Measurements from ENCODE around the gene HAGHL. TPM values are rescaled to one million over a fixed set of nuclear protein-coding genes. Genes with fewer than 3 reads are reported as not detected.

Gene HAGHL
- total and polyA plus RNA-seq, 2 of the 8 experiments (the other 6 are each of a cell fraction or from before 2014, with no cell fraction given), result 26.6 to 26.9 TPM

DNA sequence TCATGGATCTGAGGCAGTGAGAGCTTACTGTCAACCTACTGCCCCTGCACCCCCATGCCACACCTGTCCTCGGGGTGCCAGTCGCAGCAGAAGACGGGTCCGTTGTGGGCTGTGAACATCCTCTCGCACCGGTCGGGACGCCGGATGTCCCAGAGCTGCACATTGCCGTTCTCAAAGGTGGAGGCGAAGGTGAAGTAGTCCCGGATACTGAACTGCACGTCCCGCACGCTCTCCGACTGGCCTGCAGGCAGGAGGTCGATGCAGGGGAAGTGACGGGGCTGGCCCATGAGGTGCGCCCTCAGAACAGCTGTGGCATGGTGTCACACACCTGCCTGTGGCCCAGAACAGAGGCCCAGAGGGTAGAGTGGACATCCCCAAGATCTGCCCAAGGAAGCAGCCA, 39.4 kb upstream of the HAGHL start (continued):
- no peak for TF ChIP-seq SP4 (IDR thresholded peaks at IDR 0.05; ENCODE audit: low read length)
- no peak for TF ChIP-seq SIN3A (conservative IDR thresholded peaks at IDR 0.05 in 1 of 2, IDR thresholded peaks at IDR 0.05 in 1 of 2; ENCODE audit: low read depth in 1 of 2, low read length in 2 of 2)
- no peak for TF ChIP-seq SUZ12 (IDR thresholded peaks at IDR 0.05; ENCODE audit: low read length)
- TF ChIP-seq SIX5 (IDR thresholded peaks at IDR 0.05; ENCODE audit: low read depth, low read length), result no peak

Measured in H1 (cell line).